GM23338 (cell line): ENCODE data around the gene NRG3. TPM values are rescaled to one million over a fixed set of nuclear protein-coding genes. Genes with fewer than 3 reads are reported as not detected.
A peak's percentile ranks its signal among the peaks of the same experiment; 100 is the strongest.

Experiments
- ATAC-seq: fragments of 200-7000 bp; cut with Tn5 transposase; 3 replicates; pipeline ENCODE4 v1.9.1; 2020
- DNase-seq: peaks from one replicate; pipeline ENCODE4 v3.0.0-alpha.2; 2015; ENCODE audit warnings: low spot score
- H2AFZ ChIP-seq: fragments of 200-600 bp; sonication (generic); 2 replicates; pipeline ENCODE4 v1.8.0; 2016; ENCODE audit warnings: antibody characterized with exemption, mild to moderate bottlenecking, moderate library complexity
- H3F3A ChIP-seq: fragments of 200-600 bp; sonication (generic); replicated peaks from 2 replicates; pipeline ENCODE4 v1.8.0; 2017; ENCODE audit warnings: antibody characterized with exemption, mixed run types, low read depth
- H3K27ac ChIP-seq: fragments of 200-600 bp; sonication (generic); 2 replicates; pipeline ENCODE4 v1.6.1; 2016; ENCODE audit warnings: low read depth
- H3K27me3 ChIP-seq: fragments of 200-600 bp; sonication (generic); 2 replicates; pipeline ENCODE4 v1.8.0; 2016; ENCODE audit warnings: mild to moderate bottlenecking, mixed run types, moderate library complexity; ENCODE audit not compliant: insufficient read depth
- H3K36me3 ChIP-seq: fragments of 200-600 bp; sonication (generic); 2 replicates; pipeline ENCODE4 v1.8.0; 2016; ENCODE audit warnings: mild to moderate bottlenecking; ENCODE audit not compliant: insufficient read depth
- H3K4me1 ChIP-seq: fragments of 200-600 bp; sonication (generic); 2 replicates; pipeline ENCODE4 v1.8.0; 2016; ENCODE audit warnings: mild to moderate bottlenecking, moderate library complexity; ENCODE audit not compliant: insufficient read depth
- H3K4me2 ChIP-seq: fragments of 200-600 bp; sonication (generic); 2 replicates; pipeline ENCODE4 v1.7.1; 2017; ENCODE audit warnings: mixed run types
- H3K4me3 ChIP-seq: fragments of 200-600 bp; sonication (generic); 2 replicates; pipeline ENCODE4 v1.6.1; 2016; ENCODE audit warnings: mixed run types
- H3K79me2 ChIP-seq: fragments of 200-600 bp; sonication (generic); replicated peaks from 2 replicates; pipeline ENCODE4 v1.8.0; 2017; ENCODE audit warnings: mild to moderate bottlenecking; ENCODE audit not compliant: insufficient read depth
- H3K9me2 ChIP-seq: fragments of 200-600 bp; sonication (generic); 2 replicates; pipeline ENCODE4 v1.8.0; 2017; ENCODE audit not compliant: insufficient read depth
- H4K20me1 ChIP-seq: fragments of 200-600 bp; sonication (generic); replicated peaks from 2 replicates; pipeline ENCODE4 v1.8.0; 2017; ENCODE audit warnings: mild to moderate bottlenecking; ENCODE audit not compliant: insufficient read depth
- H3K27ac Mint-ChIP-seq: 2 replicates; pipeline ENCODE4 v1.8.0; 2020; ENCODE audit warnings: inconsistent platforms, mild to moderate bottlenecking, moderate library complexity, mixed read lengths
- H3K27me3 Mint-ChIP-seq: 3 replicates; pipeline ENCODE4 v1.8.0; 2022; ENCODE audit warnings: low read depth, mild to moderate bottlenecking, moderate library complexity, mixed read lengths, inconsistent platforms; ENCODE audit not compliant: insufficient read depth, poor library complexity
- H3K36me3 Mint-ChIP-seq: 3 replicates; pipeline ENCODE4 v1.8.0; 2021; ENCODE audit warnings: low read depth, mild to moderate bottlenecking, inconsistent platforms, moderate library complexity, mixed read lengths
- H3K4me1 Mint-ChIP-seq: 3 replicates; pipeline ENCODE4 v1.8.0; 2020; ENCODE audit warnings: mild to moderate bottlenecking, inconsistent platforms, mixed read lengths
- H3K4me3 Mint-ChIP-seq: 3 replicates; pipeline ENCODE4 v1.8.0; 2021; ENCODE audit warnings: moderate library complexity, mild to moderate bottlenecking, inconsistent platforms, mixed read lengths
- H3K9me3 Mint-ChIP-seq: 3 replicates; pipeline ENCODE4 v1.8.0; 2020; ENCODE audit warnings: moderate library complexity, mild to moderate bottlenecking, inconsistent platforms, mixed read lengths
- CREB1 ChIP-seq: fragments of 250-450 bp; sonication (Bioruptor Pico); IDR thresholded peaks from 2 replicates; pipeline ENCODE4 v1.5.0; 2020; ENCODE audit warnings: low read depth, mild to moderate bottlenecking, moderate library complexity
- CTCF ChIP-seq, 2 experiments: fragments of 200-600 bp in 1 of 2; sonication (generic) in 1 of 2; conservative IDR thresholded peaks; 2 replicates each; pipeline versions ENCODE4 v1.5.1 to v1.6.1; 2016 to 2017; ENCODE audit warnings: antibody characterized with exemption in 2 of 2, low read depth in 2 of 2, mild to moderate bottlenecking in 2 of 2, moderate library complexity in 1 of 2
- ETS1 ChIP-seq: IDR thresholded peaks from 2 replicates; pipeline ENCODE4 v1.6.1; 2016; ENCODE audit warnings: antibody characterized with exemption
- EZH2 ChIP-seq: fragments of 200-600 bp; sonication (generic); IDR thresholded peaks from one replicate; pipeline ENCODE4 v1.8.0; 2017; ENCODE audit warnings: antibody characterized with exemption, mild to moderate bottlenecking, low read depth; ENCODE audit not compliant: unreplicated experiment
- EZH2phosphoT487 ChIP-seq: fragments of 200-600 bp; sonication (generic); IDR thresholded peaks from one replicate; pipeline ENCODE4 v1.8.1; 2018; ENCODE audit warnings: antibody characterized with exemption; ENCODE audit not compliant: unreplicated experiment
- JUNB ChIP-seq: IDR thresholded peaks from one replicate; pipeline ENCODE4 v1.6.1; 2016; ENCODE audit warnings: antibody characterized with exemption; ENCODE audit not compliant: unreplicated experiment
- NANOG ChIP-seq: IDR thresholded peaks from 2 replicates; pipeline ENCODE4 v1.6.1; 2016; ENCODE audit warnings: antibody characterized with exemption, borderline replicate concordance
- POLR2AphosphoS5 ChIP-seq: IDR thresholded peaks from 2 replicates; pipeline ENCODE4 v1.6.1; 2016; ENCODE audit warnings: antibody characterized with exemption, low read depth
- REST ChIP-seq: IDR thresholded peaks from one replicate; pipeline ENCODE4 v1.6.1; 2018; ENCODE audit warnings: antibody characterized with exemption; ENCODE audit not compliant: unreplicated experiment
- STAT1 ChIP-seq: IDR thresholded peaks from one replicate; pipeline ENCODE4 v1.6.1; 2016; ENCODE audit warnings: antibody characterized with exemption; ENCODE audit not compliant: unreplicated experiment
- ZNF114 ChIP-seq: fragments of 250-450 bp; sonication (Bioruptor Pico); IDR thresholded peaks from 2 replicates; pipeline ENCODE4 v1.5.0; 2020; ENCODE audit warnings: mild to moderate bottlenecking, moderate library complexity
- ZNF331 ChIP-seq: fragments of 250-450 bp; sonication (Bioruptor Pico); IDR thresholded peaks from 2 replicates; pipeline ENCODE4 v1.5.0; 2020; ENCODE audit warnings: low read depth, mild to moderate bottlenecking, moderate library complexity
- ZNF462 ChIP-seq: fragments of 250-450 bp; sonication (Bioruptor Pico); IDR thresholded peaks from 2 replicates; pipeline ENCODE4 v1.5.0; 2020; ENCODE audit warnings: mild to moderate bottlenecking, moderate library complexity
- polyA plus RNA-seq: library from polyadenylated mRNA; unstranded; fragments of >200 nt; fragmentation: Nextera tagmentation; extraction: Ambion mirVana; gene quantifications from 2 replicates; pipeline ENCODE4 v1.2.1, GENCODE V29; 2016
- total RNA-seq: library from RNA; depleted of rRNA; stranded (reverse); fragments of >200 nt; shearing (Covaris generic); gene quantifications from 2 replicates; pipeline ENCODE4 v1.2.3, GENCODE V29; 2014

NRG3 gene
- total and polyA plus RNA-seq, 2 experiments from 2014 or later: 1.9 to 3.9 TPM

DNA sequence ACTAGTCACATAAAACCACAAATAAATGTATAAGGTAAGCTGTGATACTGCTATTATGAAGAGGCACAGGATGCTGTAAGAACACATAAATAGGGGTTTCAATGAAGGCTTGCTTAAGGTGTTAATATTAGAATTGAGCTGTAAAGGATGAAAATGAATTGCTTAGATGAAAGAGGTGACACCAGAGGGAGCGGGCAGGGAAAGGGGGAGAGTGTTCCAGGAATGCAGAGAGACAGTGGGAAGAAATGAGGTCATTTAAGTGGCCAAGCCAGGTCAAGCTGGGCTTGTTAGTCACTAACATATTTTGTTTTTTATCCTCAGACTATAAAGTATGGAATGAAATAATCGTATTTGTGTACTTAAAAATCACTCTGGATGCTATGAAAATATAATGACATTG is 193.5 kb downstream of the NRG3 start:
- H3K4me2 ChIP-seq: no peak overlapping the region
- H3K4me3 ChIP-seq: no peak overlapping the region
- H3K36me3 Mint-ChIP-seq: no peaks in the 10 kb centered on the region
- TF ChIP-seq EZH2 (no peak), STAT1 (no peak), ZNF331 (CRISPR knock-in tag) (no peak), REST (no peak), ZNF462 (no peak), CTCF (conservative IDR thresholded peaks at IDR 0.05; ENCODE audit: low read depth in 2 of 2) (no peak), NANOG (no peak), ETS1 (no peak), ZNF114 (CRISPR knock-in tag) (no peak), CREB1 (no peak), POLR2AphosphoS5 (no peak), EZH2phosphoT487 (no peak), JUNB (no peak)
- no peaks in the 10 kb centered on the region for H3K36me3 ChIP-seq
- no peaks in the 10 kb centered on the region for H3F3A ChIP-seq
- H3K27me3 Mint-ChIP-seq: peaks cover 2% of the 10 kb centered on the region
- H3K27me3 ChIP-seq: no peaks in the 10 kb centered on the region
- DNase-seq (no peak), ATAC-seq (peak; percentile 50; the same call in 2 of the 3 replicates)
- no peak overlapping the region; the same call in 2 of the 3 replicates for H3K4me3 Mint-ChIP-seq
- no peak overlapping the region for H3K27ac Mint-ChIP-seq
- H2AFZ ChIP-seq: no peak overlapping the region
- no peaks in the 10 kb centered on the region for H3K79me2 ChIP-seq
- H3K27ac ChIP-seq: no peak overlapping the region
- no peaks in the 10 kb centered on the region for H4K20me1 ChIP-seq
- no peaks in the 10 kb centered on the region for H3K9me3 Mint-ChIP-seq
- H3K4me1 ChIP-seq: peaks cover 15% of the 10 kb centered on the region
- H3K4me1 Mint-ChIP-seq: peaks cover 25% of the 10 kb centered on the region
- no peaks in the 10 kb centered on the region for H3K9me2 ChIP-seq
